Nephron progenitor cell (in vitro differentiated cells): ENCODE data around the gene MMP27.
A peak's percentile ranks its signal among the peaks of the same experiment; 100 is the strongest.
"Not testable (repeated sequence)": the region's sequence is repeated elsewhere in the genome, so short reads cannot be mapped to it uniquely, and the experiment has no call there.

Experiments used
- DNase-seq: peaks from one replicate; pipeline ENCODE4 v3.0.0; 2021
- H3K27ac Mint-ChIP-seq: 2 replicates; pipeline ENCODE4 v1.8.0; 2021; ENCODE audit warnings: mild to moderate bottlenecking, moderate library complexity, mixed read lengths
- H3K27me3 Mint-ChIP-seq: 2 replicates; pipeline ENCODE4 v1.8.0; 2021; ENCODE audit warnings: mild to moderate bottlenecking, low read depth, mixed read lengths; ENCODE audit not compliant: poor library complexity
- H3K36me3 Mint-ChIP-seq: 2 replicates; pipeline ENCODE4 v1.8.0; 2021; ENCODE audit warnings: low read depth, mixed read lengths
- H3K4me1 Mint-ChIP-seq: 2 replicates; pipeline ENCODE4 v1.8.0; 2021; ENCODE audit warnings: mixed read lengths
- H3K4me3 Mint-ChIP-seq: 2 replicates; pipeline ENCODE4 v1.8.0; 2021; ENCODE audit warnings: mild to moderate bottlenecking, moderate library complexity, mixed read lengths
- H3K9me3 Mint-ChIP-seq: 2 replicates; pipeline ENCODE4 v1.8.0; 2021; ENCODE audit warnings: mild to moderate bottlenecking, moderate library complexity, mixed read lengths
- CTCF ChIP-seq: fragments of 200-600 bp; sonication (generic); IDR thresholded peaks from 2 replicates; pipeline ENCODE4 v1.5.0; 2021; ENCODE audit warnings: antibody characterized with exemption

The MMP27 gene

GRCh38 chr11:102705626-102706025 is at the start of gene MMP27:
TSS of gene MMP27 (minus strand) at chr11:102705769. CDS start at chr11:102705714, 55 bp downstream.
- Mint-ChIP-seq H3K27ac (no peak within 1 kb of the TSS), H3K4me1 (no peaks in the 10 kb centered on the region), H3K4me3 (no peak within 1 kb of the TSS), H3K9me3 (no peaks in the 10 kb centered on the region), H3K36me3 (no peaks in the 10 kb centered on the region), H3K27me3 (peaks cover 3% of the 10 kb centered on the region)
- TF ChIP-seq CTCF, result no peak
- DNase-seq, result no peak

GRCh38 chr11:102753267-102753666 is 47.7 kb upstream of the MMP27 start:
- Mint-ChIP-seq H3K27ac (no peak overlapping the region), H3K36me3 (peaks cover 6% of the 10 kb centered on the region), H3K27me3 (peaks cover 10% of the 10 kb centered on the region), H3K9me3 (peaks cover 14% of the 10 kb centered on the region), H3K4me3 (no peak overlapping the region), H3K4me1 (no peaks in the 10 kb centered on the region)
- DNase-seq, result no peak
- no peak for TF ChIP-seq CTCF

- Mint-ChIP-seq H3K4me3 (no peak overlapping the region), H3K36me3 (peaks cover 18% of the 10 kb centered on the region), H3K9me3 (peaks cover 28% of the 10 kb centered on the region), H3K27ac (no peak overlapping the region), H3K4me1 (peaks cover 7% of the 10 kb centered on the region), H3K27me3 (peaks cover 10% of the 10 kb centered on the region)
- no peak for TF ChIP-seq CTCF
- DNase-seq, result no peak
Observed at GRCh38 chr11:102751673-102752072, 46.1 kb upstream of the MMP27 start.

GRCh38 chr11:102749101-102749722 is 43.6 kb upstream of the MMP27 start:
- Mint-ChIP-seq H3K27ac (no peak overlapping the region), H3K4me3 (no peak overlapping the region), H3K9me3 (peaks cover 41% of the 10 kb centered on the region), H3K36me3 (peaks cover 18% of the 10 kb centered on the region), H3K27me3 (peaks cover 4% of the 10 kb centered on the region), H3K4me1 (peaks cover 7% of the 10 kb centered on the region)
- no peak for TF ChIP-seq CTCF
- no peak for DNase-seq

- H3K4me3 Mint-ChIP-seq, result peak overlapping the region; percentile 66
- not testable (repeated sequence) for H3K27me3 Mint-ChIP-seq, H3K27ac Mint-ChIP-seq, H3K4me1 Mint-ChIP-seq, DNase-seq
- H3K36me3 Mint-ChIP-seq, result peaks cover 18% of the 10 kb centered on the region
- H3K9me3 Mint-ChIP-seq, result peaks cover 45% of the 10 kb centered on the region
Observed at GRCh38 chr11:102746746-102747578, 41.4 kb upstream of the MMP27 start.

- Mint-ChIP-seq H3K4me3 (no peak overlapping the region), H3K9me3 (peaks cover 17% of the 10 kb centered on the region), H3K36me3 (no peaks in the 10 kb centered on the region), H3K4me1 (peaks cover 13% of the 10 kb centered on the region), H3K27ac (no peak overlapping the region), H3K27me3 (no peaks in the 10 kb centered on the region)
- no peak for DNase-seq
- TF ChIP-seq CTCF, result no peak
Observed at GRCh38 chr11:102734650-102735049, 29.1 kb upstream of the MMP27 start.
